A549 (cell line): ENCODE results near the gene SORCS2.

Experiments
- TF ChIP-seq, protein P1 (sequence below): IDR thresholded peaks from 2 replicates; pipeline ENCODE4 v1.6.1; 2012
- TF ChIP-seq, protein P2 (sequence below): fragments of >200 bp; sonication (Bioruptor Twin); formaldehyde crosslinking; IDR thresholded peaks from 3 replicates; pipeline ENCODE4 v1.5.1; 2016

DNA sequence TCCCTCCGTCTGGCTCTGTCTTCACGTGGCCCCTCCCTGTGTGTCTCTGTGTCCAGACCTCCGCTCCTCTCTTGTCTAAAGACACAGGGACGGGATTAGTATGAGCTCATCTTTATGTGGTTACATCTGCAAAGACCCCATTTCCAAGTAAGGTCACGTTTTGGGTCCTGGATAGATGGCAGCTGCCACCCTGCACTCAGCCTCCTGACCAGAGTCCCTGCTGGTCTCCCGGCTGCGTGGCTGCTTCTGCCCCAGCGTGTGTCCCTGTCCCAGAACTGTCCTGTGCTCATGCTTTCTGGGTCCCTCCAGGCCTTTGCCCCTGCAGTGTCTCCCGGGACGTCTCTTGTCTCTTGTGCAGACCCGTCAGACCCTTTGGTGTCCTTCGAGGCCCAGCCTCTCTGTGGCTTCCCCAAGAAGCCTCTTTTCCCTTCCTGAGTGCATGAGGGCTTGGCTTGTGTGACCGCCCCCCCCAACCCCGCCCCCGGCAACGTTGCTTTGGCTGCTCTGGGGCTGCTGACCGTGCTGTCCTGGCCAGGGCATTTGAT, 135.1 kb downstream of the SORCS2 start:
- TF ChIP-seq, protein P1, sequence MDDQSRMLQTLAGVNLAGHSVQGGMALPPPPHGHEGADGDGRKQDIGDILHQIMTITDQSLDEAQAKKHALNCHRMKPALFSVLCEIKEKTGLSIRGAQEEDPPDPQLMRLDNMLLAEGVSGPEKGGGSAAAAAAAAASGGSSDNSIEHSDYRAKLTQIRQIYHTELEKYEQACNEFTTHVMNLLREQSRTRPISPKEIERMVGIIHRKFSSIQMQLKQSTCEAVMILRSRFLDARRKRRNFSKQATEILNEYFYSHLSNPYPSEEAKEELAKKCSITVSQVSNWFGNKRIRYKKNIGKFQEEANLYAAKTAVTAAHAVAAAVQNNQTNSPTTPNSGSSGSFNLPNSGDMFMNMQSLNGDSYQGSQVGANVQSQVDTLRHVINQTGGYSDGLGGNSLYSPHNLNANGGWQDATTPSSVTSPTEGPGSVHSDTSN, result no peak
- TF ChIP-seq, protein P2, sequence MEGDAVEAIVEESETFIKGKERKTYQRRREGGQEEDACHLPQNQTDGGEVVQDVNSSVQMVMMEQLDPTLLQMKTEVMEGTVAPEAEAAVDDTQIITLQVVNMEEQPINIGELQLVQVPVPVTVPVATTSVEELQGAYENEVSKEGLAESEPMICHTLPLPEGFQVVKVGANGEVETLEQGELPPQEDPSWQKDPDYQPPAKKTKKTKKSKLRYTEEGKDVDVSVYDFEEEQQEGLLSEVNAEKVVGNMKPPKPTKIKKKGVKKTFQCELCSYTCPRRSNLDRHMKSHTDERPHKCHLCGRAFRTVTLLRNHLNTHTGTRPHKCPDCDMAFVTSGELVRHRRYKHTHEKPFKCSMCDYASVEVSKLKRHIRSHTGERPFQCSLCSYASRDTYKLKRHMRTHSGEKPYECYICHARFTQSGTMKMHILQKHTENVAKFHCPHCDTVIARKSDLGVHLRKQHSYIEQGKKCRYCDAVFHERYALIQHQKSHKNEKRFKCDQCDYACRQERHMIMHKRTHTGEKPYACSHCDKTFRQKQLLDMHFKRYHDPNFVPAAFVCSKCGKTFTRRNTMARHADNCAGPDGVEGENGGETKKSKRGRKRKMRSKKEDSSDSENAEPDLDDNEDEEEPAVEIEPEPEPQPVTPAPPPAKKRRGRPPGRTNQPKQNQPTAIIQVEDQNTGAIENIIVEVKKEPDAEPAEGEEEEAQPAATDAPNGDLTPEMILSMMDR, result no peak
